ENCODE measurements around the gene DCANP1.

DCANP1 gene

DNA sequence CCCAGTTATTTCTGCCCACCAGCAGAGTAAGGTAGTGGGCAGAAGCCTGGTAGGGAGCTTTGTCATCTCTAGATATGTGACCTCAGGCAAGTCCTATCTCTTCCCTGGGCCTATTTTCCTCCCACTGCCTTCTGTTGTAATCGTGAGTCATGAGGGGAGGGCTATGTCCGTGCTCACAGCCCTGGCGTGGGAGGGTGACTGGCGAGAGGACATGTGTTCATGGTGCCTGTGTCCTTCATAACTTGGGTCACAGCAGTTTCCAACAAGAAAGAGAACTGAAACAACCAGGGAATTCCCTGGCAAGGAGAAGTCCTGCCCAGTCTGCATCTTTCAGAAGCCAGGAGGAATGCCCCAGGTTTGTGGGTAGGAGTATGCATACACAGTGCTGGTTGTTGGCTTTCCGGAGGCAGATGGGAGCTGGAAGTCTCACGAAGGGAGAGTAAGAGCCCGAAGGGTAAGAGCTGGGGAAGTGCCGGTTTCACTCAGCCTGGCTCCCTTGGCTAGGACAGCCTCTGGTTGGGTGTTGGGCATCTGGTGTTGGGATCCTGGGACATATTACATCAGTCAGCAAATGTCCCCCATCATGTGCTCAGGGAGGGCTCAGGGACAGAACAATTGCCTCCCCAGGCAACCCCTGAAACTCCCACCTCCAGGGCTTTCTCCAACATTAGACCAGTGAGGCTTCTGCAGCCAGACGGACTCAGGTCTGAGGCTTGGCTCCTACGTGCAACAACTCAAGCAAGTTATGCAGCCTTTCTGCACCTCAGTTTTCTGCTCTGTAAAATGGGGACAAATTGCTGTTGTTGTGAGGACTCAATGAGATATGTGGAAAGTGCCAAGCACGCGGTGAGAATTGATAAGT lies 9.3 kb upstream of the DCANP1 start:
- DNase-seq = peak; percentile 27 to 75

DNA sequence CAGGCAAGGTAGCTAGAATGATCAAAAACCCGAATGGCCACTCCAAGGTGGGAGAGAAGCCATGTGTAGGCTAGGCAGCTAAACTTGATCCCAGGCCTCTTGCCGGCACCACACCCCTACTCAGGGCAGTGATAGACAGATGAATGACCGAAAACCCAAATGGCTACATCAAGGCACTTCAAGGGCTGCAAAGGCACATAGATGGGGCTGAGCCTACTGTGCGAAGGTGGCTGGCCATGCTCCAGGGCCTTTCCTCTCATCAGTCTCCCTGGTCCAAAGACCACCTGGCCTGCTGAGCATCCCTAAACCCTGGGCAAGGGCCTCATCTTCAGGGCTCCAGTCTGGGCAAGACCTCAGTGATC lies 8.7 kb upstream of the DCANP1 start:
- no peak for DNase-seq

DNA sequence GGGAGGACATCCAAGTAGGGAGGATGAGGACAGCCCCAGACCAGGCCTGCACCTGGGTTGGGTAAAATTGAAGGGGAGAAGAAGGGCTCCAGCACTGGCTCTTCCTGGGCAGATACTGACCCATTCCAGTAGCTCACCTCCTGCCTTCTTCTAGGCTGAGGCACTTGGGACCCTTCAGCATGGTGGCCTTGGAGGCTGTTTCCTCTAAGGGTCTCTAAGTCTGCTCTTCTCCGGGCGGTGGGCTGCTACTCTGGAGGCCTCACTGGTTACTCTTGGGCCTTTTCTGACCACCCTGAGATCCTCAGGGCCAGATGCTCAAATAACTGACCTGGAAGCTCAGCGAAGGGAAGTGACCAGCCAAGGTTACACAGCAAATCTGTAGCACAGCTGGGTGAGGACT lies 7.8 kb upstream of the DCANP1 start:
- DNase-seq = no peak

DNA sequence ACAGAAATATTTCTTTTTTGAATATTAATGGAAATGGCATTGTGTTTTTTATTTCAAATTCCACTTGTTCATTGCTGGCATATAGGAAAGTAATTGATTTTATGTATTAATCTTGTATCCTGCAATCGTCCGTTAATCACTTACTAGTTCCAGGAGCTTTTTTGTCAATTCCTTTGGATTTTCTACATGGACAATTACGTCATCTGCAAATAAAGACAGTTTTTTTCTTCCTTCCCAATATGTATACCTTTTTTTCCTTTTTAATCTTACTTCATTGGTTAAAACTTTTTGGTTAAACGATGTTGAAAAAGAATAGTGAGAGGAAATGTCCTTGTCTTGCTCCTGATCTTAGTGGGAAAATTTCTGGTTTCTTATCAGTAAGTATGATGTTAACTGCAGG lies 6.5 kb upstream of the DCANP1 start:
- no peak for DNase-seq

DNA sequence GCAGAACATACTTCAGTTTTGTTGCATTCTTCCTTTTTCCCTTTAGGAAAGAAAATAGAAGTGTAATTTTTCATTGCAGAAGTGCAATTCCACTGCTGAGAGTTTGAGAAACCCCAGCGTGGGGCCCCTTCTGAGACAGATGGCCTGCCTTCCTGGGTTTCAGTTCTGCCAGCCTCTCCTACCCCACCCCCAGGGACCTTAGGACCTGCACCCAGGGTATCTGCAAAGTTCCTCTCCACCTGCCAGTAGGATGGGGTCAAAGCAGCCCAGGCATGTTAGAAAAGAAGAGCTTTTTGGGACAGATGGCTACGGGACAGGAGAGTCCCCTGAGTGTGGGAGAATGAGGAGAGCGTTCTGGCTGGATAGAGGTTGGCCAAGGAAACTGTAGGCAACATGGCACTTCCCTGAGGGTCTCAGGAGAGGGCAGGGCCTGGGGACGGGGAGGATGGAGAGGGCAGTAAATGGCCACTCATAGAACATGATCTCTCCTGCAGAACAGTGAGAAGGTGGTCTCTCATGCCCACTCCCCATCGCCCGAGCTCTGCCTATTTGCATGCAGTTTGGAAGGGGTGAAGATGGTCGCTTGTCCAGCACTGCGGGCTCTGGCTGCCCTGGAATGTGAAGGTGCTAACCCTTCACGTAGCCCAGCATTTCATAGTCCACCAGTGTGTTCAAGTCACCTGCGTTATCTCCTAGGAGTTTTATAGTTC lies 5.3 kb upstream of the DCANP1 start, which contains the start of gene TIFAB:
TIFAB (minus strand) TSS at position 31 of the 710 bp plus-strand sequence. CDS start 2,412 bp downstream, outside the sequence.
- no peak for DNase-seq

DNA sequence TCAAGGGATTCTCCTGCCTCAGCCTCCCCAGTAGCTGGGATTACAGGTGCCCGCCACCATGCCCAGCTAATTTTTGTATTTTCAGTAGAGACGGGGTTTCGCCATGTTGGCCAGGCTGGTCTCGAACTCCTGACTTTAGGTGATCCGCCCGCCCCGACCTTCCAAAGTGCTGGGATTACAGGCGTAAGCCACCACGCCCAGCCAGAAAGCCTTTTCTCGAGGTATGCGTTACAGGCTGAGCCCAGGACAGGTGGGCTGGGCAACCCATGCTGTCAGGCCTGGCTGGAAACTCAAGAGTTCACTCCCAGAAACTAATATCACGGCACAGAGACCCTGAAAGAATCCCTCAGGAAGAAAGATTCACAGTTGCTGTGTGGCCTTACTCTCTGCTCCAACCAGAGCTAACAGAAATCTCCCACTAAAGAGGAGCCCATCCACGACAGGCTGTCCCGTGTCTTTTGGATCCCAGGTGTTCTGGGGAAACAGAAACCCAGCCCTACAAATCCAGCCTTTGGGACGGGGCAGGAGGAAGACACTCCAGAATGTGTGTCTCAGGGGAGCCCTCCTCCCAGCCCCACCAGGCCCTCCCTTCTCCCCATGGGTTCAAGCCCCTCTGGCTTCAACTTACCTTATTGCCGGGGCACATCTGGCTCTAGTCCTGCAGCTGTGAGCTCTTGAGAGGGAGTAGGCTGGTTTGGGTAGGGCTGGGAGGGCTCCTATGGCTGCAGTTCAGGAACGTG lies 4.6 kb upstream of the DCANP1 start:
- DNase-seq = no peak

DNA sequence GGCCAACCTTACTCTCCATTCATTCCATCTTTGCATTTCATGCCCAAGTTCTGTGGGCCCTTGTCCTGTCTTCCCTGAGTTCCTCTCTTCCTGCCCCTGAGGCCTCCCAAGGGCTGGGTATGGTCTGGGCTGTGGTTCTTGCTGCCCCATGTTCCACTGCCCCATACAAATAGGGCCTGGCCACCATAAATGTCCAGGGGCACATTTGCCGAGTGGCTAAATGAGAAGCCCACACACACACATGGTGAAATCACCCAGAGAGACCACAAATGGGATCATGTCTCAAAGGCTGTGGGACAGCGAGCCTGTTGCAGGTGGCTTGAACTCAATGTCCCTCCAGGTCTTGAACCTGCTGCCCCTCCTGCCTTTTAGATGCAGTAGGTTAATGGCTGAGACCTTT lies 3.8 kb upstream of the DCANP1 start:
- no peak for DNase-seq

DNA sequence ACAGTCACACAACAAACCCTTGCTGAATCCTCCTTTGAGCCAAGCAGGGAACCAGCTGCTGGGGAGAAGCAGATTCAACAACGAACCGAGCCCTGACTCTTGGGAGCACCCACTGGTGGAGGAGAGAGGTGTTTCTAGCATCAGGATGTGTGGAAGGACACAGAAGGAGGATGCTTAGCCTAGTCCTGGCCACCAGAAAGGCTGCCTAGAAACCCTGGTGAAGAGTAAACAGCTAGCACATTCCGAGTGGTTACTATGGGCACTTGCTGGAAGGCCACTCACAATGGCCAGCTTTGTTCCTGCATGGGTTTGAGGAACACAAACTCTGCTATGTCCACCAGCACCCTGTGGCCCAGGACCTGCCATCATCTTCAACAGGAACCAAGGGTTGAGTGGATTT lies 3.2 kb upstream of the DCANP1 start:
- DNase-seq = no peak

DNA sequence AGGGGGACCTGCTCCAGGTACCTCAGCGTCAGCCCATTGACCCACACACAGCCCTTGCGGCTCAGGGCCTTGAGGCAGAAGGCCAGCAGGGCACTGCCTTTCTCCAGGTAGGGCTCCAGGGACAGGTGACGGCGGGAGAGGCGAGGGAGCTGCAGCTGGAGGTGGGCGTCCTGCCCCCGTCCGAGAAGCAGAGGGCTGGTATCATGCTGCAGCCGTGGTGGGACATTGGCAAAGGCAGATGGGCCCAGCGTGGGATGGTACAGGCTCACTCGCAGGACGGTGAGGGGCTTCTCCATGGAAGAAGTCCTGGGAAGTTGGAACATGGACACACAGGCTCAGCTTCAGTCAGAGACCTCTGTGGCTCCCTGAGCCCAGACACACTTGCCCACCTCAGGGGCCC lies 2.5 kb upstream of the DCANP1 start:
- DNase-seq = no peak

DNA sequence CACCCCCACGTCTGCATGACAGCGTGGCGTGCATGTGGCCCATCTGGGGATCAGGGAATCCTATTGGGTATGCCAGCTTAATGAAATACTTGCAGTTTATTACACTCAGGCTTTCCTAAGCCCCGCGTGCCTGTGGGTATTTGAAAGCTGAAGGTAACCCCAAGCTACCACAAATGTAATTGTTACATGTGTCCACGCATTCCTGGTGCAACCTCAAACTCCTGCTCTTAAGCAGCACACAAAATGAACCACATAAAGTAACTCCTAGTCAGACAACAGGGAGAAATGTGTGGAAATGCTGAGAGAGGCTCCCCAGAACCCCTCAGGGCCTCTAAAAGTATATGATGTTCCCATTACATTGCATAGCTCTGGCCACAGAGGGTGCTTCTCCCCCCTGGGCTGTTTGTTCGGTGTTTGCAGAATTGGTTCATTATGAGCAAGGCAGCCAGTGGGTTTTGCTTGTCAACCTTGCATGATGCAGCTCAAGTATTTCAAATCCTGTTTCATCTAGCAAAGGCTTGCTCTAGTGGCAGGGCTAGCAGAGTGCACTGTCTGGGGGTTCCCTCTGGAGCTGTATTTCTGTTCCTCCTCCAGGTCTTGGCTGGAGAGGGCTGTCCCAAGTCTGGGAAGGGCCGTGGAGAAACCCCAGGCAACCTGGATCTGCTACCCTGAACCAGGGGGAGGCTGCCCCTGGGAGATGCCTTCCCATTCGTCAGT lies 1.8 kb upstream of the DCANP1 start:
- DNase-seq = no peak

DNA sequence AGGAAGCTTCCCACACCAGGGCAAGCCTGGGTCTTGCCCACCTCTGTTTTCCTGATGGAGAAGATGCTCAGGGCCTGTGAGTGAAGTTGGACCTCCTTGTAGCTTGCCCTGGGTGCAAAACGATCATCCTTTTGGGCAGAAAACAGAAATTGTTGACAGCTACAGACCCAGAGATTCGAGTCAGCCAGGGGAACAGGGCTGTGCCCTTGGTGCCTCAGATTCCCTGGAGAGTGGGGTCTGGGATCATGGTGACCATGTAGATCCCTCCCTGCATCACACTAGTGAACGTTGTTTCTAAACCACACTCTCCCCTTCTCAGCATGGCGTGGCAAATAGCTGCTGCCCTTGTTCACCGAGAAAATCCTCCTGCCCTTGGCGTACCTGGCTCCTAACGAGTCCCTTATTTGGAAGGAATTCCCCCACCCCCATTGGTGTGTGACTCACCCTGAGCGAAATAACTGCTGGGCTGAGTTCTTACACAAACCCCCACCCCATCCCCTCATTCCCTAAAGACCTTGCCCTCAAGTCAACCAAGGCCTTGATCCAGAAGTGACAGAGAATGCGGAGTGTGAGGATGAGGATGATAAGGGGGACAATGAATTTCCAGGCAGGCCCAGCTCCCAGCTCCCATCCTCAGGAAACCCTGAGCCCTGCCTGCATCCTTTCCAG lies 1.1 kb upstream of the DCANP1 start:
- DNase-seq = no peak

DNA sequence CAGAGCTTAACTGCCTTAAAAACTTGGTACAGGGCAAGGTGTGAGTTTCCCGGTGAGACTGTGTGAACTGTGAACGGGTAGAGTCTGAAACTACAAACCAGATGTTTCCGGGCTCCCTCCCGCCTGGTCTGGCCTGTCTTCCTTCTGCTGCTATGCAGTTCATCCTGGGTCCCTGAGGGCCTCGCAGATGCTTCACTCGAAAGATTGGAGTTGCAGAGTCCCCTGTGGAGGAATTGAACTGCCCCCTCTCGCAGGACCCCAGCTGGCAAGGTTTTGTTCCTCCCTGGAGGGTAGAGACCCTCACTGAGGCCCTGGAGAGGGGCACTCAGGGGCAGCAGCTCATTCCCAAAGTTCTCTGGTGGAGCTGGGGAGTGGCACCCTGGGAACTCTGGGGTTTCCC lies 533 bp downstream of the DCANP1 start:
- no peak for DNase-seq

DNA sequence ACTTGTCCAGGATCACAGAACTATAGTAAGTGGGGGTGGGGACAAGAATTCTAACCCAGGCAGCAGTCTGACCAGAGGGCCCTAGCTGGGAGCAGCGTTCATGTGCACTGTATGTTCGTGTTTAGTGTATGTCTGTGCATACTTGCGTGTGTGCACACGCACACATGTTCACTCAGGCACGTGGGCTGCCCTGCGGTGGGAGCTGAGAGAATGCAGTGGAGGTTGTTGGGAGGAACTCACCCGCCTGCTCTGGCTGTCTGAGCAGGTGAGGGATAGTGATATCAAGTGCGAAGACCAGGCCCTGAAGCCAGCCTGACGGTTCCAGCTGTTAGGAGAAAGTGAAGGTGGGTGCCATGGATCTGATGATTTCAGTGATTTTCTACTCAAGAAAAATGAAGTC lies 942 bp downstream of the DCANP1 start:
- no peak for DNase-seq

DNA sequence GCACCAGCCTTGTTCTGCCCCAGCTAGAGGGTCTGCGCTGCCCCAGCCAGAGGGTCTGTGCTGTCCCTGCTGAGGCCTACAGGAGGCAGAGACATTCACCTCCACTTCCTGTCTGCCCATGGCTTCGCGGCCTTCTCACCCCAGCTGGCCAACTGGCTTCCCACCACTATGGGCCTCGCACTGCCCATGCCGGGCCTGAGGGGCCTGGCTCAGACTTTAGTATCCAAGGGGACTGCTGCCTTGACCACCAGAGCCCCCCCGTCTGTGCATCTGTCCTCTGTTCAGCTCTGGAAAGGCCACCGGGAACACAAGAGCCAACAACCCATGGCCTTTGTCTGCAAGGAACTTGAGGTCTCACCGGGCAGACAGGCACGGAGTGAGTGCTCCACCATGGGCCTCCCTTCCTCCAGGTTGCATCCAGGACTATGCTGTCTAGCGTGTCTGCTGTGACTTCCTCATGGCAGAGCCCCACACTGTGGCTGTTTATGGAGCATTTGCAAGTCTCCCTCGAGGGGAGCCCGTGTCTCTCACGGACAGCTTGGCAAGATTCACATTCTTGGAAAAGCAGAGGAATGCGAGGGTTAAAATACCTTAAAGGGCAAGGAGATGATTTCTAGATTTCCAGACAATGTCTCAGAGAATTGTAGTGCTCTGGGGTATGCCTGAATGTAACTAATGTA lies 1.7 kb downstream of the DCANP1 start:
- DNase-seq = no peak

DNA sequence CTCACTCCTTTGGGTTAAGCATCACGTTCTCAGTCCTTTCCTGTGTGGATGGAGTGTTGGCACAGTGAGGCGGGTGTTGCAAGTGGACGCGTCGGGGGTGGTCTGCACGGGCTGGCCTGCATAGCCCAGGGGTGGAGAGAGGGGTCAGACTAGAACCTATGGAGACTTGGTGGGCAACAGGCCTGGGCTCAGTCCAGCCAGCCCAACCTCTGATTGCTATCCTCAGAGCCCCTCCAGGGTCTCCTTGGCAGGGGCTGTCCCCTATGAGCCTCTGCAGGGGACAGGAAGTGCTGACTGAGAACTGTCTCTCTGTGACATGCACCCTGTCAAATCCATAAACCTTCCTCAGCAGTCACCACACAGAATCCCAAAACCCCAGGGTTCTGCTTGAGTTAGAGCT lies 2.3 kb downstream of the DCANP1 start:
- DNase-seq = no peak

DNA sequence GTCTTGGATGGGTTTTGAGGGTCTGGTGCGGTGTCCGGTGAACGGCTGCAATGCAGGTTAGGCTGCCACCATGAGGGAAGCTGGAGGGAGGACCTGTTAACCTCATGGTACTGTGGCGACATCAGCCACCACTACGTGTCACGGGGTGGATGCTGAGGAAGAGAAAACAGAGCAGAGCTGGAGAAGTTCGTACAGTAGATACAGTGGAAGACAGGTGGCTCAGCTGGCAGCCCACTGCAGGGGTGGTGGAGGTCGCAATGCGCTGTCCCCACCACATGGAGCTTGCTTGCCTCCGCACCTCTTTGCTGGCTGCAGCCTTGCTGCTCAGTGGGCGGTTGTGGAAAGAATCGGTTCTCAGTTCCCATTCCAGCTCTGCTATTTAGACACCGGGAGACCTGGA lies 2.8 kb downstream of the DCANP1 start:
- peak in 1 of 2 donors; percentile 13 for DNase-seq

DNA sequence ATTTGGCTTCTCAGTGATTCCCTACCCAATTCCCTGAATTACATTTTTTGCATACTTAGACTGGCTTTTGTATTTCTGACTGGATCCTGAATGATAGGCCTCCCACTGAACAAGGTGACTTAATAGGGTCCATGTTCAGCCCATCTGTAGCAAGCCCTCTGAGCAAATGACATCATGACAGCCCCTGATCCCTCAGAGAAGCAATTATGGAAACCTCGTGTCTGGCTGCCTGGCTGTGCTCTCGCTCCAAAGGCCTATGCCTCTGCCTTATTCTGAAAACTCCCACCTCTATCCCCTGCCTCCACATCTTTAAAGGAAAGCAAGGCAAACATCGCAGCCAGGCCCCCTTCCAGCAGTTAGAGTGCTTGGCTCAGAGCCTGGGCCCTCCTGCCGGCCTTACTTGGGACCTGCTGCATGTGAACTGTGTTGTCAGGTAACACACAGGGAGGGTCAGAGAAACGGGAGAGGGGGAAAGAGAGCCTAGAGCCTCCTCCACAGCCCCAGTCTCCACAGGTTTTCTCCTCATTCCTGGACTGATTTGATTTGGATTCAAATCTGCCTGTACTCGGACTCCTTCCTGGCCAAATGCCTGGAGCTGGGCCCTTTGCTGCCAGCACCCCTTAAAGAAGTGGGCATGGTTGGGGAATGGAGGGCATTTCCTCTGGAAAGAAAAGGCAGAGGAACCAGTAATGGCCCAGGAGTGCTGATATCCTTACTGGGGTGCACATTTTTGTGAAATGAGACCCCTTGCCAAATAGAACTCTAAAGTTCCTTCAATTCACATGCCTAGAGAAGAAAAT lies 3.8 kb downstream of the DCANP1 start:
- DNase-seq = no peak

DNA sequence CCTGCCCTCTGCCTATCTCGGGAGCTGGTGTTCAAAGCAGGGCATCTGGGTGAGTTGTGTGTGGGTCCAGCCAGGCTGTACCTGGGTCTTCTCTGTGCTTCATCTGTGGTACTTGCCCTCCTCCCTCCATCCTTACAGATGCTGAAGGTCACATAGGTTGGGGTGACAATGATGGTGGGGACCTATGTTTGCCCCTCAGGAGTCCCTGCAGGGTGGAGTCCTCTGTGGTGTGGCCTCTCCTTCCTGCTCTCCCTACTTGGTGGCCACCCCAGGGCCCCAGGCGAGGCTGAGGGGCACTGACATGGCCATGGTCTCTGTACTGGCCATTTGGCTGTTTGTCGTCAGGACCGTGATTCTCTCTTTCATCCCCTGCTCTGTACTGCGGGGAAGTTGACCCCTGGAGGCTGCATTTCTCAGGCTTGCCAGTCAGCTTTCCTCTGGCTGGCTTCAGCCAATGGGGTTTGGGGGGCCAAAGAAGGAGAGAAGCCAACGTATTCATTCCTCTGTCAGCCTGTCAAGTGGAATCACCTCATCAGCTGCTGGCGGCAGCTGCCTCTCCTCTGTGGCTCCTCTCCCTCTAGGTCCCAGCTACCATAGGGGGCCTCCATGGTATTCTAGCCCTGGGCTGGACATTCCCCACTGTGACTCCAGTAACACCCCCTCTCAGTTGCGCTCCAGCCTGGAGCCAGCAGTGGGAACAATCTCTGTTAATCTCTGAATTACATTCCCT lies 4.6 kb downstream of the DCANP1 start:
- DNase-seq = no peak

DNA sequence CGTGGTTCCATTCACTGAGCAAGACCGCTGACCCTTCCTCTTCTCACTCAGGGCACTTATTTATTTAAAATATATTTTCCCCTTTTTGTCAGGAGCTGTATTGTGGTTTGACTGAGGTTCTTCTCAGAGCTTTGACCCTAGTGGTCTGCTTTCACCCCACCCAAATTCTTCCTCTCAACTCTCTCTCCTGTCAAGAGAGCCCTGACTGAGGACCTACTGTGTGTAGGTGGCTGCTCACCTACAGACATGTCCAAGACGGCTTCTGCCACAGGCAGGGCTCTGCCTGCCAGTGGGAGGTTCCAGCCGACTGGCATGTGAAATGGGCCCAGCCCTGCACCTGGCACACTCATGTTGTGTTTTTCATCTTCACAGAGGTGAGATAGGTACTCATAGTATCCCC lies 5.2 kb downstream of the DCANP1 start:
- no peak for DNase-seq

DNA sequence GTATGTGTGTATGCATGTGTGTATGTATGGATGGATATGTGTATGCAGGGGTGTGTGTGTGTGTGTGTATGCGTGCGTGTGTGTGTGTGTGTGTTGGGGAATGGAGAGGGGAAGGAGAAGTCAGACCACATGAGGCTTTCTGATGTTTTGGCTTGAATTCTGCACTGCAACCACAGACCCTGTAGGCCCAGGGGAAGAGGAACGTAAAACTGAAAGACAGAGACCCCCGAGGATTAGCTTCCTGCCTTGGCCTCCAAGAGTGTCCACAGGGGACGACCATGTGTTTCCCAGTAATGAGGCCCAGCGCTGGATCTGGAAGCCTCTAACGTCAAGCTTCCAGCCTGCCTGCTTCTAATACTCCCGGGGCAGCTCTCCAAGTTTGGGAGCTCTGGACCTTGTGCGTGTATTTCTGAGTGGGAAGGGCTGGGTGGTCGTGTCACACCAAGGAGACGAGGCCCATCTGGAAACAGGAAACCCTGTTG lies 5.8 kb downstream of the DCANP1 start:
- DNase-seq = no peak

Data from CD4-positive, alpha-beta T cell treated with Interferon alpha-2 for 1 hour (primary cell).